ENCODE data around the gene TMEM178A. TPM values are rescaled to one million over a fixed set of nuclear protein-coding genes. Genes with fewer than 3 reads are reported as not detected.
"Not testable (repeated sequence)": the region's sequence is repeated elsewhere in the genome, so short reads cannot be mapped to it uniquely, and the experiment has no call there.

TMEM178A gene
- polyA plus RNA-seq, 3 donors, result 0.15 TPM; not detected in 2

DNA sequence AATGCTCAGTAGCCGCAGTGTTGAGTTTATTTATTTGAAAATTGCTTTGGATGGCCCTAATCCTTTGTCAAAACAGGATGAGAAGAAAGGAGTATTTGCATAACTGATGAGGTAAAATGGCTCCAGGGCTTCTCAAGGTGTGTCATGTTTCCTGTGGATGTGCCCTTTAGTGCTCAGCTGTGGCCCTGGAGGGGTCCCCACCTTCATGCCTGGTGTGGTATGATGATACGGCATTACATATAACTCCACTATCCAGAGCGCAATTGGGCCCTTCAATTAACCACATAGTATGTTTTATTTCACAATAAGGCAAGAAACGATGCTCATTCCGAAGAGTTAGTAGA, 39.8 kb upstream of the TMEM178A start:
- H3K9ac ChIP-seq (ENCODE audit: insufficient read depth, low read length, poor library complexity, severe bottlenecking), result no peak overlapping the region
- Mint-ChIP-seq H3K4me1 (peaks cover 22% of the 10 kb centered on the region), H3K27me3 (ENCODE audit: low read depth in 3 of 3) (peaks cover 0 to 2% (median 0%) of the 10 kb centered on the region in 3 donors), H3K27ac (peak overlapping the region in 5 of 7 donors; percentile 9 to 60 (median 30)), H3K9me3 (peaks cover 0 to 6% (median 0%) of the 10 kb centered on the region in 7 donors), H3K36me3 (no peaks in the 10 kb centered on the region), H3K4me3 (peak overlapping the region; percentile 41 to 71)
- H3K4me2 ChIP-seq (replicated peaks; ENCODE audit: extremely low read depth, low read length, poor library complexity, severe bottlenecking), result peak overlapping the region; percentile 41
- no peaks in the 10 kb centered on the region for H3K79me2 ChIP-seq (ENCODE audit: insufficient read depth, low read length)
- TF ChIP-seq, protein P1, sequence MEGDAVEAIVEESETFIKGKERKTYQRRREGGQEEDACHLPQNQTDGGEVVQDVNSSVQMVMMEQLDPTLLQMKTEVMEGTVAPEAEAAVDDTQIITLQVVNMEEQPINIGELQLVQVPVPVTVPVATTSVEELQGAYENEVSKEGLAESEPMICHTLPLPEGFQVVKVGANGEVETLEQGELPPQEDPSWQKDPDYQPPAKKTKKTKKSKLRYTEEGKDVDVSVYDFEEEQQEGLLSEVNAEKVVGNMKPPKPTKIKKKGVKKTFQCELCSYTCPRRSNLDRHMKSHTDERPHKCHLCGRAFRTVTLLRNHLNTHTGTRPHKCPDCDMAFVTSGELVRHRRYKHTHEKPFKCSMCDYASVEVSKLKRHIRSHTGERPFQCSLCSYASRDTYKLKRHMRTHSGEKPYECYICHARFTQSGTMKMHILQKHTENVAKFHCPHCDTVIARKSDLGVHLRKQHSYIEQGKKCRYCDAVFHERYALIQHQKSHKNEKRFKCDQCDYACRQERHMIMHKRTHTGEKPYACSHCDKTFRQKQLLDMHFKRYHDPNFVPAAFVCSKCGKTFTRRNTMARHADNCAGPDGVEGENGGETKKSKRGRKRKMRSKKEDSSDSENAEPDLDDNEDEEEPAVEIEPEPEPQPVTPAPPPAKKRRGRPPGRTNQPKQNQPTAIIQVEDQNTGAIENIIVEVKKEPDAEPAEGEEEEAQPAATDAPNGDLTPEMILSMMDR (IDR thresholded peaks at IDR 0.05), result no peak
- WGBS (ENCODE audit: insufficient coverage), result 0% methylated on average over 2 of the region's 5 CpGs
- H3K27ac ChIP-seq (ENCODE audit: low read depth in 1 of 2, low read length in 2 of 2), result peak overlapping the region in 1 of 2 donors; percentile 21
- no peaks in the 10 kb centered on the region for H3K36me3 ChIP-seq (replicated peaks in 1 of 2; ENCODE audit: control insufficient read depth in 1 of 2, insufficient read depth in 2 of 2, low read length in 2 of 2)
- H4K20me1 ChIP-seq (ENCODE audit: insufficient read depth, low read length), result no peaks in the 10 kb centered on the region
- H3K9me3 ChIP-seq (replicated peaks in 1 of 2; ENCODE audit: control insufficient read depth in 1 of 2, insufficient read depth in 1 of 2, low read length in 2 of 2), result no peaks in the 10 kb centered on the region
- DNase-seq, result no peak
- H3K4me3 ChIP-seq (replicated peaks in 1 of 3; ENCODE audit: low read depth in 2 of 3, low read length in 3 of 3), result peak overlapping the region in 1 of 3 experiments; percentile 34
- no peaks in the 10 kb centered on the region for H3K27me3 ChIP-seq (ENCODE audit: control insufficient read depth in 2 of 2, insufficient read depth in 2 of 2, low read length in 2 of 2)
- intact Hi-C loops (cut with micrococcal nuclease), result no loop called here
- no peak overlapping the region for H2AFZ ChIP-seq (ENCODE audit: insufficient read depth, low read depth, low read length, poor library complexity, severe bottlenecking)
- H3K4me1 ChIP-seq (ENCODE audit: control insufficient read depth in 1 of 2, insufficient read depth in 2 of 2, low read length in 2 of 2), result peaks cover 16 to 18% of the 10 kb centered on the region in 2 donors

GRCh38 chr2:39628346-39628745, 37.4 kb upstream of the TMEM178A start:
- H3K4me2 ChIP-seq (replicated peaks; ENCODE audit: extremely low read depth, low read length, poor library complexity, severe bottlenecking); H3K4me3 Mint-ChIP-seq; H3K27ac Mint-ChIP-seq; H3K36me3 ChIP-seq (replicated peaks in 1 of 2; ENCODE audit: control insufficient read depth in 1 of 2, insufficient read depth in 2 of 2, low read length in 2 of 2); H3K4me3 ChIP-seq (replicated peaks in 1 of 3; ENCODE audit: low read depth in 2 of 3, low read length in 3 of 3); intact Hi-C loops (cut with micrococcal nuclease); H3K27me3 ChIP-seq (ENCODE audit: control insufficient read depth in 2 of 2, insufficient read depth in 2 of 2, low read length in 2 of 2); H3K27ac ChIP-seq (ENCODE audit: low read depth in 1 of 2, low read length in 2 of 2); H2AFZ ChIP-seq (ENCODE audit: insufficient read depth, low read depth, low read length, poor library complexity, severe bottlenecking); H3K79me2 ChIP-seq (ENCODE audit: insufficient read depth, low read length); DNase-seq; H3K9ac ChIP-seq (ENCODE audit: insufficient read depth, low read length, poor library complexity, severe bottlenecking); H3K36me3 Mint-ChIP-seq; H3K9me3 Mint-ChIP-seq; H3K27me3 Mint-ChIP-seq (ENCODE audit: low read depth in 3 of 3); H4K20me1 ChIP-seq (ENCODE audit: insufficient read depth, low read length); H3K9me3 ChIP-seq (replicated peaks in 1 of 2; ENCODE audit: control insufficient read depth in 1 of 2, insufficient read depth in 1 of 2, low read length in 2 of 2): not testable (repeated sequence)
- H3K4me1 ChIP-seq (ENCODE audit: control insufficient read depth in 1 of 2, insufficient read depth in 2 of 2, low read length in 2 of 2), result peaks cover 16 to 18% of the 10 kb centered on the region in 2 donors
- 100% methylated on average over 3 of the region's 28 CpGs for whole genome bisulfite sequencing (ENCODE audit: insufficient coverage)
- peaks cover 20% of the 10 kb centered on the region for H3K4me1 Mint-ChIP-seq
